Keratinocyte (primary cell): ENCODE results near the gene UBE2E1. TPM values are rescaled to one million over a fixed set of nuclear protein-coding genes. Genes with fewer than 3 reads are reported as not detected.

Experiments
- DNase-seq: peaks from one replicate; pipeline ENCODE4 v3.0.0-alpha.2; 2011; ENCODE audit warnings: low read depth, missing footprints, low spot score
- FAIRE-seq: peaks from 2 replicates; lab custom pipeline; 2011; peaks lifted over from hg19 to GRCh38; lab: Jason Lieb, UNC
- H2AFZ ChIP-seq: 2 replicates; pipeline ENCODE4 v1.6.0; 2012; ENCODE audit warnings: low read length, control low read depth, inconsistent platforms; ENCODE audit not compliant: control insufficient read depth
- H3K27ac ChIP-seq: 2 replicates; pipeline ENCODE4 v1.5.1; 2011; ENCODE audit warnings: low read length; ENCODE audit not compliant: control insufficient read depth, insufficient read depth
- H3K27me3 ChIP-seq: 3 replicates; pipeline ENCODE4 v1.6.0; 2011; ENCODE audit warnings: low read length; ENCODE audit not compliant: control insufficient read depth, insufficient read depth; ENCODE audit errors: extremely low read depth
- H3K36me3 ChIP-seq, 2 experiments: 2 replicates in 1 of 2; 3 replicates in 1 of 2; pipeline ENCODE4 v1.5.1; 2011; ENCODE audit warnings: low read length in 2 of 2, mild to moderate bottlenecking in 1 of 2; ENCODE audit not compliant: control insufficient read depth in 2 of 2, insufficient read depth in 2 of 2; ENCODE audit errors: extremely low read depth in 1 of 2
- H3K4me1 ChIP-seq: 3 replicates; pipeline ENCODE4 v1.5.1; 2011; ENCODE audit warnings: low read length; ENCODE audit not compliant: control insufficient read depth, insufficient read depth; ENCODE audit errors: extremely low read depth
- H3K4me2 ChIP-seq: 3 replicates; pipeline ENCODE4 v1.6.0; 2011; ENCODE audit warnings: low read depth, low read length; ENCODE audit not compliant: control insufficient read depth, insufficient read depth; ENCODE audit errors: extremely low read depth
- H3K4me3 ChIP-seq, 3 experiments: fragments of 200-600 bp in 1 of 3; sonication (generic) in 1 of 3; 2 replicates in 2 of 3; 3 replicates in 1 of 3; pipeline ENCODE4 v1.5.1; 2011 to 2016; ENCODE audit warnings: low read length in 3 of 3, mild to moderate bottlenecking in 3 of 3, control low read depth in 2 of 3, inconsistent platforms in 1 of 3, low read depth in 1 of 3, mixed read lengths in 1 of 3, mixed run types in 1 of 3, moderate library complexity in 1 of 3; ENCODE audit not compliant: control insufficient read depth in 2 of 3, insufficient read depth in 2 of 3; ENCODE audit errors: extremely low read depth in 1 of 3
- H3K79me2 ChIP-seq: 2 replicates; pipeline ENCODE4 v1.6.0; 2012; ENCODE audit warnings: low read length; ENCODE audit not compliant: control insufficient read depth, insufficient read depth
- H3K9ac ChIP-seq: 3 replicates; pipeline ENCODE4 v1.6.0; 2011; ENCODE audit warnings: low read length; ENCODE audit not compliant: control insufficient read depth, insufficient read depth; ENCODE audit errors: extremely low read depth
- H3K9me1 ChIP-seq: 3 replicates; pipeline ENCODE4 v1.6.0; 2011; ENCODE audit warnings: low read length; ENCODE audit not compliant: control insufficient read depth, insufficient read depth; ENCODE audit errors: extremely low read depth
- H3K9me3 ChIP-seq: 2 replicates; pipeline ENCODE4 v1.5.1; 2012; ENCODE audit warnings: low read depth, low read length; ENCODE audit not compliant: control insufficient read depth
- H4K20me1 ChIP-seq: 3 replicates; pipeline ENCODE4 v1.6.0; 2011; ENCODE audit warnings: low read length; ENCODE audit not compliant: control insufficient read depth, insufficient read depth; ENCODE audit errors: extremely low read depth
- CTCF ChIP-seq, 3 experiments: IDR thresholded peaks in 1 of 3; conservative IDR thresholded peaks in 1 of 3; optimal IDR thresholded peaks in 1 of 3; 2 replicates in 2 of 3; 3 replicates in 1 of 3; pipeline versions ENCODE3 to v1.5.1; 2011; ENCODE audit warnings: low read length in 3 of 3, mild to moderate bottlenecking in 3 of 3, moderate library complexity in 2 of 3, control low read depth in 1 of 3, inconsistent platforms in 1 of 3; ENCODE audit not compliant: insufficient read depth in 2 of 3; ENCODE audit errors: extremely low read depth in 1 of 3
- EZH2 ChIP-seq: IDR thresholded peaks from one replicate; pipeline ENCODE4 v1.6.1; 2012; ENCODE audit warnings: inconsistent platforms, mild to moderate bottlenecking, low read length, moderate library complexity
- dilution Hi-C: fragments of 300-500 bp; cut with MboI; formaldehyde crosslinking; loops from one replicate; pipeline ENCODE4 v1.7.0; 2020; ENCODE audit warnings: low sequenced_read_pairs; ENCODE audit not compliant: extremely low pct_ligation_motif_present
- polyA plus RNA-seq, 5 experiments: library from polyadenylated mRNA; depleted of rRNA in 3 of 5; stranded (reverse) in 3 of 5; stranded (forward) in 1 of 5; unstranded in 1 of 5; fragments of >200 nt; gene quantifications; 1 replicate in 1 of 5; 2 replicates in 3 of 5; 3 replicates in 1 of 5; pipeline versions ENCODE4 v1.2.1 to v1.2.3, GENCODE V29; 2011 to 2012; ENCODE audit warnings: missing spikeins in 2 of 5, low read depth in 1 of 5, low replicate concordance in 1 of 5

The UBE2E1 gene
- polyA plus RNA-seq, 1 donor (not counting 4 experiments of a cell fraction or from before 2014, with no cell fraction given), result 205 TPM

- H3K9me1 ChIP-seq, result no peaks in the 10 kb centered on the region
- no peak overlapping the region for H3K9ac ChIP-seq
- no peak for TF ChIP-seq CTCF (optimal IDR thresholded peaks at IDR 0.05 in 1 of 3, IDR thresholded peaks at IDR 0.05 in 1 of 3, conservative IDR thresholded peaks at IDR 0.05 in 1 of 3; ENCODE audit: extremely low read depth in 1 of 3, insufficient read depth in 2 of 3, low read length in 3 of 3)
- TF ChIP-seq EZH2, result no peak
- H3K36me3 ChIP-seq, result peaks cover 3 to 4% of the 10 kb centered on the region in 2 experiments
- H3K79me2 ChIP-seq, result peaks cover 73% of the 10 kb centered on the region
- H3K4me2 ChIP-seq, result no peak overlapping the region
- no peak overlapping the region for H3K4me3 ChIP-seq
- H3K27ac ChIP-seq, result no peak overlapping the region
- H3K27me3 ChIP-seq, result no peaks in the 10 kb centered on the region
- dilution Hi-C loops, result no loop called here
- H3K4me1 ChIP-seq, result peaks cover 7% of the 10 kb centered on the region
- no peak overlapping the region for H2AFZ ChIP-seq
- H4K20me1 ChIP-seq, result peaks cover 2% of the 10 kb centered on the region
- H3K9me3 ChIP-seq, result no peaks in the 10 kb centered on the region
- FAIRE-seq, result no peak
- DNase-seq, result no peak
These were observed 11.0 kb downstream of the UBE2E1 start for GRCh38 chr3:23816721-23817120.

- Histone ChIP-seq H3K36me3 (peaks cover 3 to 4% of the 10 kb centered on the region in 2 experiments), H3K9me3 (no peaks in the 10 kb centered on the region), H3K4me3 (no peak overlapping the region), H3K9ac (no peak overlapping the region), H3K4me2 (no peak overlapping the region), H3K27me3 (no peaks in the 10 kb centered on the region), H3K79me2 (peaks cover 69% of the 10 kb centered on the region), H4K20me1 (peaks cover 2% of the 10 kb centered on the region), H3K4me1 (peaks cover 2% of the 10 kb centered on the region), H2AFZ (no peak overlapping the region), H3K27ac (no peak overlapping the region), H3K9me1 (no peaks in the 10 kb centered on the region)
- TF ChIP-seq CTCF (optimal IDR thresholded peaks at IDR 0.05 in 1 of 3, IDR thresholded peaks at IDR 0.05 in 1 of 3, conservative IDR thresholded peaks at IDR 0.05 in 1 of 3; ENCODE audit: extremely low read depth in 1 of 3, insufficient read depth in 2 of 3, low read length in 3 of 3) (no peak), EZH2 (no peak)
- FAIRE-seq, result no peak
- dilution Hi-C loops, result no loop called here
- no peak for DNase-seq
These were observed 11.9 kb downstream of the UBE2E1 start for GRCh38 chr3:23817508-23818223.
